ENCODE measurements around the gene PTEN.
"Not testable (repeated sequence)": the region's sequence is repeated elsewhere in the genome, so short reads cannot be mapped to it uniquely, and the experiment has no call there.

The PTEN gene

DNA sequence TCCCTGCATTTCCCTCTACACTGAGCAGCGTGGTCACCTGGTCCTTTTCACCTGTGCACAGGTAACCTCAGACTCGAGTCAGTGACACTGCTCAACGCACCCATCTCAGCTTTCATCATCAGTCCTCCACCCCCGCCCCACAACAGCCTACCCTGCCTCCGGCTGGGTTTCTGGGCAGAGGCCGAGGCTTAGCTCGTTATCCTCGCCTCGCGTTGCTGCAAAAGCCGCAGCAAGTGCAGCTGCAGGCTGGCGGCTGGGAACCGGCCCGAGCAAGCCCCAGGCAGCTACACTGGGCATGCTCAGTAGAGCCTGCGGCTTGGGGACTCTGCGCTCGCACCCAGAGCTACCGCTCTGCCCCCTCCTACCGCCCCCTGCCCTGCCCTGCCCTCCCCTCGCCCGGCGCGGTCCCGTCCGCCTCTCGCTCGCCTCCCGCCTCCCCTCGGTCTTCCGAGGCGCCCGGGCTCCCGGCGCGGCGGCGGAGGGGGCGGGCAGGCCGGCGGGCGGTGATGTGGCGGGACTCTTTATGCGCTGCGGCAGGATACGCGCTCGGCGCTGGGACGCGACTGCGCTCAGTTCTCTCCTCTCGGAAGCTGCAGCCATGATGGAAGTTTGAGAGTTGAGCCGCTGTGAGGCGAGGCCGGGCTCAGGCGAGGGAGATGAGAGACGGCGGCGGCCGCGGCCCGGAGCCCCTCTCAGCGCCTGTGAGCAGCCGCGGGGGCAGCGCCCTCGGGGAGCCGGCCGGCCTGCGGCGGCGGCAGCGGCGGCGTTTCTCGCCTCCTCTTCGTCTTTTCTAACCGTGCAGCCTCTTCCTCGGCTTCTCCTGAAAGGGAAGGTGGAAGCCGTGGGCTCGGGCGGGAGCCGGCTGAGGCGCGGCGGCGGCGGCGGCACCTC lies at the start of gene PTEN, which contains the start of gene KLLN:
Gene PTEN, plus strand, starts transcription at position 573 of the 891 bp plus-strand sequence. CDS start 845 bp downstream, outside the sequence.
Gene KLLN, minus strand, starts transcription at position 481 of the 891 bp plus-strand sequence. CDS start 1,046 bp downstream, outside the sequence.
- Histone ChIP-seq H3K36me3 (replicated peaks) (no peaks in the 10 kb centered on the region), H3K4me1 (peaks cover 4% of the 10 kb centered on the region; the same call in 1 of the 2 replicates), H3K9me3 (no peaks in the 10 kb centered on the region), H3K4me3 (peak within 1 kb of the TSS; percentile 73), H3K27me3 (ENCODE audit: low read depth) (no peaks in the 10 kb centered on the region)
- peak; percentile 71 to 89 for DNase-seq (ENCODE audit: low spot score in 2 of 2)
- in situ Hi-C loops (cut with MboI; ENCODE audit: low sequenced_read_pairs) = no loop called here

DNA sequence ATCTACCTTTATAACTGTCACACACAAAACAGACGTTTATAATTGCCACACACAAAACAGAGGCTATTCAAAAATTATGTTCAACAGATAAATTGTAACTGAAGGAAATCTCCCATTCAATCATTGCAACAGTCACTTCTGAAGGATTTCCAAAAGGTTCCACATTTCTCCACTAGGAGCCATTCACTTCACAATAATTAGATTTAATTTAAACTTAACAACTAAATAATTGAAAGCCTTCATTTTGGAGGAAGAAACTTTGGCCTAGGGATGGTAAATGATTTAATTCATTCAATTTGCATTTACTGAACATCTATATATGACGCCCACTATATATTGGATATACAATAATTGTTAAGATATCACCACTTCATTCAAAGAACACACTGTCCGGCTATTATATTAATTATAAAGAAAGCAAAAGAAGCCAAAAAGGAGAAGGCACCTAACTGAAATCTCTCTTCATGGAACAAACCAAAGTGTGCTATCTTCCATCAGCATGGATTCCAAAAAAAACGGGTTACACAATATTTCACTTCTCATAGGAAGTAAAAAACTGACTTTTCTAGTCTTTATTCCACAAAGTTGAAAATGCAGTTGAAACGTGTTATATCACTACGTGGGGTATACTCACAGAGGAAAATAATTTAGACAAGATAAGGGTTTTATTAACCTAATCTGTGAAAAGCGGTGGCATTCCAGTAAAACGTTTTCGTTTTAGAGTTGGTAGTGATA lies 47.1 kb upstream of the PTEN start:
- Histone ChIP-seq H3K27me3 (ENCODE audit: low read depth) (no peaks in the 10 kb centered on the region), H3K4me3 (peak overlapping the region; percentile 72), H3K9me3 (no peaks in the 10 kb centered on the region), H3K36me3 (replicated peaks) (peaks cover 24% of the 10 kb centered on the region), H3K4me1 (peaks cover 14% of the 10 kb centered on the region)
- no peak for DNase-seq (ENCODE audit: low spot score in 2 of 2)
- in situ Hi-C loops (cut with MboI; ENCODE audit: low sequenced_read_pairs) = no loop called here

DNA sequence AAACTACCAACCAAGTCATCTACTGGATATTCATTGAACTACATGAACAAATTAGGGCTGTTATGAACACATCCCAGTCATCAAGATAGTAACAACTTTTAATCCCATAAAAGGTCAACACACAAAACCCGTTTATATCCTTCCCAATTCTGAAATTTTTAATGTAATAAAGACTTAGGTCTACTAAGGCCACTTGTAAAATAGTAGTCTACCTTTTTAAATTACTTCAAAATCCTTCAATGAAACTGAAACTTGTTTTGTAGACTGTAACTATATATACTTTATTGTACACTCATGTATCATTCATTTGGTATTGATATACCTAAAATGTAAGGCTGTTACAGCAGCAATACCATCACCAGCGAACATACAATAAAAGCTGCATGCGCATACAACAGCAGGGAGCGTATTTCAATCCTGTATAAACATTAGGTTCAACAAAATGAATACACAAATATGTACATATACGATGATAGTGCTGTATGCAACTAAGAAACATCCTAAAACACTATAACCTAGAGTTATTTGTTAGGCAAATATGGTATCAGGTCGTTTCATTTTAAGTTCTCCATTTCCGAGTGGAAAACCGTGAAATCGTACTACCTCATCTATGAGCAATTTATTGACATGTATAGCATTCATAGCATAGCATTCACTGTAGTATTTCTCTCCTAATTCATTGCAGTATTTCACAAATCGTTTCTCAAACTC lies 46.4 kb upstream of the PTEN start:
- Histone ChIP-seq H3K9me3 (no peaks in the 10 kb centered on the region), H3K4me1 (peaks cover 14% of the 10 kb centered on the region), H3K4me3 (peak overlapping the region; percentile 72), H3K27me3 (ENCODE audit: low read depth) (no peaks in the 10 kb centered on the region), H3K36me3 (replicated peaks) (peaks cover 17% of the 10 kb centered on the region)
- DNase-seq (ENCODE audit: low spot score in 2 of 2) = peak in 1 of 2 experiments; percentile 12
- in situ Hi-C loops (cut with MboI; ENCODE audit: low sequenced_read_pairs) = no loop called here

DNA sequence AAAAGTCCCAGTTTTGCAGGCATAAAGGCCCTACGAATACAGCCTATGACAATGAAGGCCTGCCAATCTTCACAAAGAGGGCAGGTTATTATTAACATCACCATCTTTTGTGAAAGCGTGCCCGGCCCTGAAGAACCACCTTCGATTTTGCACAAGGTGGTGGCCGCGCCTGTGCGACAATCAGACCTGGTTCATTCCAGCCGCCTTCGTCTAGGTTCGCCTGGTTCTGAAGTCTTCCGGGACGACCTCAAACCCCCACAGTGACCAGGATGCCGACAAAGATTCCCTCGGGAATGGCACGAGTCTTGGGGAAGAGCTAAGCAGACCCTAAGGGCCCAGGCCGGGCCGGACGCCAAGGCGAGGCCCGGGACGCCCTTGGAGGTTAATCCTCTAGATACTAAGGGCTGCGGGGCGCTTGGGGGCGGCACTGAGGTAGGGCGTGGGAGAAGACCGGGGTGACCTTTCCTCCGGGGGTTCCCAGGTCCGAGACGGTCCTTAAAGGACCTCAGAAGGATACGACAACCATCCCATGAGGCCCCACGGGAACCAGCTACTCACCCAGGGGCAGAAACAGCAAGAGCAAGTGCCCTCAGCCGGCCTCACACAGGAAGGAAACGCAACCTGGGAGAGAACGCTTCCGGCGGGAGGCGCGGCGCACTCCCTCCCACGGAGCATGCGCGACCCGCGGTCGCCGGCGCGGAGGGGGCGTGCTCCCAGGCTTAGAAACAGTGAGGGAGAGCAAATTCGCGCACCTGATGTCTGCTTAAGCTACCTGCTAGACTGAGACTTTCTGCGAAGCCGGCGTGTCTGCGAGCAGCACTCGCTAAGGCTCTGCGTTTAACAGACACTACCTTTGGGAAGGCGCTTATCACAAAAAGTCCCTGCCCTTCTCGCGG lies 45.6 kb upstream of the PTEN start, which contains the start of gene ATAD1:
Gene ATAD1, minus strand, starts transcription at position 618 of the 896 bp plus-strand sequence. CDS start 3,627 bp downstream, outside the sequence.
- no peaks in the 10 kb centered on the region for H3K27me3 ChIP-seq (ENCODE audit: low read depth)
- peak within 1 kb of the TSS; percentile 72 for H3K4me3 ChIP-seq
- H3K36me3 ChIP-seq (replicated peaks) = peaks cover 12% of the 10 kb centered on the region
- H3K9me3 ChIP-seq = no peaks in the 10 kb centered on the region
- DNase-seq (ENCODE audit: low spot score in 2 of 2) = peak; percentile 85 to 87
- in situ Hi-C loops (cut with MboI; ENCODE audit: low sequenced_read_pairs) = no loop called here
- H3K4me1 ChIP-seq = peaks cover 14% of the 10 kb centered on the region

DNA sequence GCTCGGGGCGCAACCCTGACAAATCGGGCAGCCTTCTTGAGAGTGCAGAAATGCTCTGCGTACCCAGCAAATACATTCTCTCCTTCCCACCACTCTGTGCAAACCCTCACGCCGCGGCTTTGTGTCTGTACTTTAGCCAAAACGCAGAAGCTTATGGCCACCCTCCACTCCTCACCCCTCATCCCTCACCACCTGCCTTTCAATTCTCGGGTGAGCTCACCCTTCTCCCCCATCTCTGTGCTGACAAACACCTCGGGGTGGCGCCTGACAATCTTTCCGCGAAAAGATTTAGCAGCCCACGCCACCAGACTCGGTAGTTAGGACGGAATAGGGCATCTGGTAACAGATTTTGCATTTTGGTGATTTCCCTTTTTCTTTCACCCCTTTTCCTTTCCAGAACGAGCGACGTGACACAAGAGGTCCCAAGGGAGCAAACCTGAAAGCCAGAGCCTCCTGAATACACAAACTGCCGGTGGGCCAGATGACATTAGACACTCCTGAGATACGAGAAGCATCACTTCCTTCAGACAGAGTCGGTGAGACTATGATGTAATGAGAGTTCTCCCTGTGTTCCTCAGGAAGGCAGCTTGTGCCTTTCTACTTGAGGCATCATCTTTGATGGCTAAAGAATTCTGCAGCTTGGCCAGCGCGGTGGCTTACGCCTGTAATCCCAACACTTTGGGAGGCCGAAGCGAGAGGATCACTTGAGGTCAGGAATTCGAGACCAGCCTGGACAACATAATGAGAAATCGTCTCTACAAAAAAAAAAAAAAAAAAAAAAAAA lies 44.7 kb upstream of the PTEN start:
- peak; percentile 29 to 32 for DNase-seq (ENCODE audit: low spot score in 2 of 2)
- Histone ChIP-seq H3K4me1 (peaks cover 14% of the 10 kb centered on the region), H3K9me3 (no peaks in the 10 kb centered on the region), H3K4me3 (peak overlapping the region; percentile 72), H3K27me3 (ENCODE audit: low read depth) (no peaks in the 10 kb centered on the region), H3K36me3 (replicated peaks) (peaks cover 6% of the 10 kb centered on the region)
- in situ Hi-C loops (cut with MboI; ENCODE audit: low sequenced_read_pairs) = no loop called here

DNA sequence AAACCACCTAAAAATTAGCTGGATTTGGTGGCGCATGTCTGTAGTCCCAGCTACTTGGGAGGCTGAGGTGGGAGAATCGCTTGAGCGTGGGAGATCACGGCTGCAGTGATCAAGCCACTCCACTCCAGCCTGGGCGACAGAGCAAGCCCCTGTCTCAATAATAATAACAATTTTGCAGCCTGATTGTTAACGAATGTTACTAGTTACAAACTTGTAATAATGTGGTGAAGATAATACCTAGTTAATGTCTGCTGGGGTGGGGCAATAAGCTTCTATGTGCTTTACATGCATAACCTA lies 44.2 kb upstream of the PTEN start:
- Histone ChIP-seq H3K4me1 (peaks cover 14% of the 10 kb centered on the region), H3K4me3 (no peak overlapping the region), H3K27me3 (ENCODE audit: low read depth) (no peaks in the 10 kb centered on the region), H3K36me3 (replicated peaks) (peaks cover under 1% of the 10 kb centered on the region), H3K9me3 (no peaks in the 10 kb centered on the region)
- in situ Hi-C loops (cut with MboI; ENCODE audit: low sequenced_read_pairs) = no loop called here
- DNase-seq (ENCODE audit: low spot score in 2 of 2) = no peak

DNA sequence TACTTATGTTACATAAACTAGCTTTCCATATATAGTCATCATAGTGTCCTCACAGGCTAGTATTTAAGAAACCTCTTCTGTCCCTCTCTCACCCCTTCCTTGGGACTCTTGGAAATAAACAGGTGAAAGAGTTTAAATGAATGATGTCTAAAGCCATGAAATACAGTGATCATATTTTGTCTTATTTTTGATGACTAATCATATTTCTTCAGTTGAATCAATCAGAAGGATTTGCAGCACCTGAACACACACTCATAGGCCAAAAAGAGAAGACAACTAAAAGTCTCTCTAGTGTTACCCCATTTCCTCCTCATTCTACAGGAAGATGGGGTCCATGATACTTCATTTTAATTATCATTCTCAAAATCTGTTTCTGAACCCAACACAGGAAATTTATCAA lies 36.8 kb upstream of the PTEN start:
- in situ Hi-C loops (cut with MboI; ENCODE audit: low sequenced_read_pairs) = loop anchor here (25.0 kb wide), 1 partner anchor 1886 kb away; the partner anchor contains the start of gene KIF20B

DNA sequence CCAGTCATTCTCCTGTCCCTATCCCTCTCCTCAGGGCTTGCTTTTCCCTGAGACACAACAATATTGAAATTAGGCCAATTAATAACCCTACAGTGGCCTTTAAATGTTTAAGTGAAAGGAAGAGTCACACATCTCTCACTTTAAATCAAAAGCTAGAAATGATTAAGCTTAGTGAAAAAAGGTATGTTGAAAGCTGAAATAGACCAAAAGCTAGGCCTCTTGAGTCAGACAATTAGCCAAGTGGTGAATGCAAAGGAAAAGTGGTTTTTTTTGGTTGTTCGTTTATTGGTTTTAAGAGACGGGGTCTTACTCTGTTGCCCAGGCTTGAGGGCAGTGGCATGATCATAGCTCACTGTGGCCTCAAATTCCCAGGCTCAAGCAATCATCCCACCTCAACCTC lies 35.7 kb upstream of the PTEN start:
- in situ Hi-C loops (cut with MboI; ENCODE audit: low sequenced_read_pairs) = loop anchor here (25.0 kb wide), 1 partner anchor 1885 kb away; the partner anchor contains the start of gene KIF20B
- DNase-seq (ENCODE audit: low spot score in 2 of 2) = no peak
- no peaks in the 10 kb centered on the region for H3K27me3 ChIP-seq (ENCODE audit: low read depth)
- no peak overlapping the region for H3K4me3 ChIP-seq
- no peaks in the 10 kb centered on the region for H3K36me3 ChIP-seq (replicated peaks)
- H3K9me3 ChIP-seq = no peaks in the 10 kb centered on the region
- H3K4me1 ChIP-seq = no peaks in the 10 kb centered on the region

More for the DNA sequence above, 36.8 kb upstream of the PTEN start:
- no peak for DNase-seq (ENCODE audit: low spot score in 2 of 2)
- Histone ChIP-seq H3K36me3 (replicated peaks) (no peaks in the 10 kb centered on the region), H3K27me3 (ENCODE audit: low read depth) (no peaks in the 10 kb centered on the region), H3K9me3 (no peaks in the 10 kb centered on the region), H3K4me3 (no peak overlapping the region), H3K4me1 (no peaks in the 10 kb centered on the region)

DNA sequence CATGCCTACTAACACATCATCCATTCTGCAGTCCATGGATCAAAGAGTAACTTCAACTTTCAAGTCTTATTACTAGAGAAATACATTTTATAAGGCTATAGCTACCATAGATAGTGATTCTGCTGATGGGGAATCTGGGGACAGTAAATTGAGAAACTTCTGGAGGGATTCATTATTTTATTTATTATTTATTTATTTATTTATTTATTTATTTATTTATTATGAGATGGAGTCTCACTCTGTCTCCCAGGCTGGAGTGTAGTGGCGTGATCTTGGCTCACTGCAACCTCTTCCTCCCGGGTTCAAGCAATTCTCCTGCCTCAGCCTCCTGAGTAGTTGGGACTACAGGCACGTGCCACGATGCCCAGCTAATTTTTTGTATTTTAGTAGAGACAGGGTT lies 34.4 kb upstream of the PTEN start:
- not testable (repeated sequence) for H3K4me1 ChIP-seq; H3K4me3 ChIP-seq; H3K36me3 ChIP-seq (replicated peaks); H3K27me3 ChIP-seq (ENCODE audit: low read depth); DNase-seq (ENCODE audit: low spot score in 2 of 2); H3K9me3 ChIP-seq
- in situ Hi-C loops (cut with MboI; ENCODE audit: low sequenced_read_pairs) = loop anchor here (25.0 kb wide), 1 partner anchor 1883 kb away; the partner anchor contains the start of gene KIF20B

DNA sequence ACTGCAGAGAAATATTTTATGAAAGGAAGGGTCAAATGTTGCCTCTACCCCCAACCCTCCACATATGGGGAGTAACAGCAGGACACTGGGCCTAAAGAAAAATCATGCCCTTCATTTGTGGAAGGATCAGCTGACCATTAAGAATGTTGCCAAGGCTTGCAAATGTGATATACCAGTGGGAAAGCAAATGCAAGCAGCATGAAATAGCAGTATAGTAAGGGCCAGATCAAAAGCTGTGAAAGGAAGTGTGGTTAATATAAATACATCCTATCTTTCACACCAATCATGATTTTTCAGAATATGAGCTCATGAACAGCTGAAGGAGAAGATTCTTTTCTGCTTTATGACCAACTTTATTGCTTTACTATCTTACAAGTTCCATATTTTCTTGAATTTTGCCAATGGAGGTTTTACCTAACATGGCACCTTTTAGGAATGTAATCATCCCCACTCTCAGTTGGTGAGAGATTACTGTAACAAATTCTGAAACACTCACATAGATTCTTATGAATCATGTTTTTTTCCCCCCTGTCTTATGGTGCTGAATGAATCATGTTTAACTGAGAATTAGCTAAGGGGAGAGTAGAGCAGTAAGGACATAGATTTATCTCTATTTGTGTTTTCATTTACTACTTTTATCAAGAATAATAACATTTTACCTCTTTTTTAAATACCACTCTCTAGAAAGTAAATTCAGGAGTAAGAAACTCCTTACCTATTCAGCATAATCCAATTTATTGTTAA lies 33.3 kb upstream of the PTEN start:
- in situ Hi-C loops (cut with MboI; ENCODE audit: low sequenced_read_pairs) = loop anchor here (25.0 kb wide), 1 partner anchor 1882 kb away; the partner anchor contains the start of gene KIF20B
- H3K4me1 ChIP-seq = no peaks in the 10 kb centered on the region
- no peak overlapping the region for H3K4me3 ChIP-seq
- no peak for DNase-seq (ENCODE audit: low spot score in 2 of 2)
- H3K9me3 ChIP-seq = no peaks in the 10 kb centered on the region
- no peaks in the 10 kb centered on the region for H3K27me3 ChIP-seq (ENCODE audit: low read depth)
- no peaks in the 10 kb centered on the region for H3K36me3 ChIP-seq (replicated peaks)

DNA sequence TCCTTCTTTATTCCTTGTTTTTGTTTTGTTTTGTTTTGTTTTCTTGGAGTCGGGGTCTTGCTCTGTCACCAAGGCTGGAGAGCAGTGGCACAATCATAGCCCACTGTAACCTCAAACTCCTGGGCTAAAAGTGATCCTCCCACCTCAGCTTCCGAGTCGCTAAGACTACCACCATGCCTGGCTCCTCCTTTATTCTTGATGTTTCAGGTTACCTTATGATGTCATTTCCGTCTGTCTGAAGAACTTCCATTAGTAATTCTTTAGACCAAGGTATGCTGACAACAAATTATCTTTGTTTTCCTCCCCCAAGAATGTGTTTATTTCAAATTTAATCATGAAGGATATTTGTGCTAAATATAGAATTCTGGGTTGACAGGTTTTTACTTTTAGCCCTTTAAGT lies 27.3 kb upstream of the PTEN start:
- Histone ChIP-seq H3K27me3 (ENCODE audit: low read depth) (no peaks in the 10 kb centered on the region), H3K4me3 (no peak overlapping the region), H3K9me3 (no peaks in the 10 kb centered on the region), H3K36me3 (replicated peaks) (no peaks in the 10 kb centered on the region), H3K4me1 (no peaks in the 10 kb centered on the region)
- in situ Hi-C loops (cut with MboI; ENCODE audit: low sequenced_read_pairs) = loop anchor here (25.0 kb wide), 1 partner anchor 1876 kb away; the partner anchor contains the start of gene KIF20B
- no peak for DNase-seq (ENCODE audit: low spot score in 2 of 2)

All from HAP-1 (cell line).